GM23338 (cell line): ENCODE results near the gene NVL. TPM values are rescaled to one million over a fixed set of nuclear protein-coding genes. Genes with fewer than 3 reads are reported as not detected.

ENCODE experiments used
- ATAC-seq: fragments of 200-7000 bp; cut with Tn5 transposase; 3 replicates; pipeline ENCODE4 v1.9.1; 2020
- DNase-seq: peaks from one replicate; pipeline ENCODE4 v3.0.0-alpha.2; 2015; ENCODE audit warnings: low spot score
- H2AFZ ChIP-seq: fragments of 200-600 bp; sonication (generic); 2 replicates; pipeline ENCODE4 v1.8.0; 2016; ENCODE audit warnings: antibody characterized with exemption, mild to moderate bottlenecking, moderate library complexity
- H3F3A ChIP-seq: fragments of 200-600 bp; sonication (generic); replicated peaks from 2 replicates; pipeline ENCODE4 v1.8.0; 2017; ENCODE audit warnings: antibody characterized with exemption, mixed run types, low read depth
- H3K27ac ChIP-seq: fragments of 200-600 bp; sonication (generic); 2 replicates; pipeline ENCODE4 v1.6.1; 2016; ENCODE audit warnings: low read depth
- H3K27me3 ChIP-seq: fragments of 200-600 bp; sonication (generic); 2 replicates; pipeline ENCODE4 v1.8.0; 2016; ENCODE audit warnings: mild to moderate bottlenecking, mixed run types, moderate library complexity; ENCODE audit not compliant: insufficient read depth
- H3K36me3 ChIP-seq: fragments of 200-600 bp; sonication (generic); 2 replicates; pipeline ENCODE4 v1.8.0; 2016; ENCODE audit warnings: mild to moderate bottlenecking; ENCODE audit not compliant: insufficient read depth
- H3K4me1 ChIP-seq: fragments of 200-600 bp; sonication (generic); 2 replicates; pipeline ENCODE4 v1.8.0; 2016; ENCODE audit warnings: mild to moderate bottlenecking, moderate library complexity; ENCODE audit not compliant: insufficient read depth
- H3K4me2 ChIP-seq: fragments of 200-600 bp; sonication (generic); 2 replicates; pipeline ENCODE4 v1.7.1; 2017; ENCODE audit warnings: mixed run types
- H3K4me3 ChIP-seq: fragments of 200-600 bp; sonication (generic); 2 replicates; pipeline ENCODE4 v1.6.1; 2016; ENCODE audit warnings: mixed run types
- H3K79me2 ChIP-seq: fragments of 200-600 bp; sonication (generic); replicated peaks from 2 replicates; pipeline ENCODE4 v1.8.0; 2017; ENCODE audit warnings: mild to moderate bottlenecking; ENCODE audit not compliant: insufficient read depth
- H3K9me2 ChIP-seq: fragments of 200-600 bp; sonication (generic); 2 replicates; pipeline ENCODE4 v1.8.0; 2017; ENCODE audit not compliant: insufficient read depth
- H4K20me1 ChIP-seq: fragments of 200-600 bp; sonication (generic); replicated peaks from 2 replicates; pipeline ENCODE4 v1.8.0; 2017; ENCODE audit warnings: mild to moderate bottlenecking; ENCODE audit not compliant: insufficient read depth
- H3K27ac Mint-ChIP-seq: 2 replicates; pipeline ENCODE4 v1.8.0; 2020; ENCODE audit warnings: inconsistent platforms, mild to moderate bottlenecking, moderate library complexity, mixed read lengths
- H3K27me3 Mint-ChIP-seq: 3 replicates; pipeline ENCODE4 v1.8.0; 2022; ENCODE audit warnings: low read depth, mild to moderate bottlenecking, moderate library complexity, mixed read lengths, inconsistent platforms; ENCODE audit not compliant: insufficient read depth, poor library complexity
- H3K36me3 Mint-ChIP-seq: 3 replicates; pipeline ENCODE4 v1.8.0; 2021; ENCODE audit warnings: low read depth, mild to moderate bottlenecking, inconsistent platforms, moderate library complexity, mixed read lengths
- H3K4me1 Mint-ChIP-seq: 3 replicates; pipeline ENCODE4 v1.8.0; 2020; ENCODE audit warnings: mild to moderate bottlenecking, inconsistent platforms, mixed read lengths
- H3K4me3 Mint-ChIP-seq: 3 replicates; pipeline ENCODE4 v1.8.0; 2021; ENCODE audit warnings: moderate library complexity, mild to moderate bottlenecking, inconsistent platforms, mixed read lengths
- H3K9me3 Mint-ChIP-seq: 3 replicates; pipeline ENCODE4 v1.8.0; 2020; ENCODE audit warnings: moderate library complexity, mild to moderate bottlenecking, inconsistent platforms, mixed read lengths
- CREB1 ChIP-seq: fragments of 250-450 bp; sonication (Bioruptor Pico); IDR thresholded peaks from 2 replicates; pipeline ENCODE4 v1.5.0; 2020; ENCODE audit warnings: low read depth, mild to moderate bottlenecking, moderate library complexity
- EZH2 ChIP-seq: fragments of 200-600 bp; sonication (generic); IDR thresholded peaks from one replicate; pipeline ENCODE4 v1.8.0; 2017; ENCODE audit warnings: antibody characterized with exemption, mild to moderate bottlenecking, low read depth; ENCODE audit not compliant: unreplicated experiment
- EZH2phosphoT487 ChIP-seq: fragments of 200-600 bp; sonication (generic); IDR thresholded peaks from one replicate; pipeline ENCODE4 v1.8.1; 2018; ENCODE audit warnings: antibody characterized with exemption; ENCODE audit not compliant: unreplicated experiment
- JUNB ChIP-seq: IDR thresholded peaks from one replicate; pipeline ENCODE4 v1.6.1; 2016; ENCODE audit warnings: antibody characterized with exemption; ENCODE audit not compliant: unreplicated experiment
- NANOG ChIP-seq: IDR thresholded peaks from 2 replicates; pipeline ENCODE4 v1.6.1; 2016; ENCODE audit warnings: antibody characterized with exemption, borderline replicate concordance
- POLR2AphosphoS5 ChIP-seq: IDR thresholded peaks from 2 replicates; pipeline ENCODE4 v1.6.1; 2016; ENCODE audit warnings: antibody characterized with exemption, low read depth
- STAT1 ChIP-seq: IDR thresholded peaks from one replicate; pipeline ENCODE4 v1.6.1; 2016; ENCODE audit warnings: antibody characterized with exemption; ENCODE audit not compliant: unreplicated experiment
- ZNF114 ChIP-seq: fragments of 250-450 bp; sonication (Bioruptor Pico); IDR thresholded peaks from 2 replicates; pipeline ENCODE4 v1.5.0; 2020; ENCODE audit warnings: mild to moderate bottlenecking, moderate library complexity
- ZNF331 ChIP-seq: fragments of 250-450 bp; sonication (Bioruptor Pico); IDR thresholded peaks from 2 replicates; pipeline ENCODE4 v1.5.0; 2020; ENCODE audit warnings: low read depth, mild to moderate bottlenecking, moderate library complexity
- polyA plus RNA-seq: library from polyadenylated mRNA; unstranded; fragments of >200 nt; fragmentation: Nextera tagmentation; extraction: Ambion mirVana; gene quantifications from 2 replicates; pipeline ENCODE4 v1.2.1, GENCODE V29; 2016
- total RNA-seq: library from RNA; depleted of rRNA; stranded (reverse); fragments of >200 nt; shearing (Covaris generic); gene quantifications from 2 replicates; pipeline ENCODE4 v1.2.3, GENCODE V29; 2014
- TF ChIP-seq, protein P1 (sequence below): IDR thresholded peaks from one replicate; pipeline ENCODE4 v1.6.1; 2018; ENCODE audit warnings: antibody characterized with exemption; ENCODE audit not compliant: unreplicated experiment
- TF ChIP-seq, protein P2 (sequence below): fragments of 250-450 bp; sonication (Bioruptor Pico); IDR thresholded peaks from 2 replicates; pipeline ENCODE4 v1.5.0; 2020; ENCODE audit warnings: mild to moderate bottlenecking, moderate library complexity
- TF ChIP-seq, protein P3 (sequence below), 2 experiments: fragments of 200-600 bp in 1 of 2; sonication (generic) in 1 of 2; conservative IDR thresholded peaks; 2 replicates each; pipeline versions ENCODE4 v1.5.1 to v1.6.1; 2016 to 2017; ENCODE audit warnings: antibody characterized with exemption in 2 of 2, low read depth in 2 of 2, mild to moderate bottlenecking in 2 of 2, moderate library complexity in 1 of 2
- TF ChIP-seq, protein P4 (sequence below): IDR thresholded peaks from 2 replicates; pipeline ENCODE4 v1.6.1; 2016; ENCODE audit warnings: antibody characterized with exemption

The NVL gene
- total and polyA plus RNA-seq, 2 experiments from 2014 or later: 44.4 to 71.7 TPM

DNA sequence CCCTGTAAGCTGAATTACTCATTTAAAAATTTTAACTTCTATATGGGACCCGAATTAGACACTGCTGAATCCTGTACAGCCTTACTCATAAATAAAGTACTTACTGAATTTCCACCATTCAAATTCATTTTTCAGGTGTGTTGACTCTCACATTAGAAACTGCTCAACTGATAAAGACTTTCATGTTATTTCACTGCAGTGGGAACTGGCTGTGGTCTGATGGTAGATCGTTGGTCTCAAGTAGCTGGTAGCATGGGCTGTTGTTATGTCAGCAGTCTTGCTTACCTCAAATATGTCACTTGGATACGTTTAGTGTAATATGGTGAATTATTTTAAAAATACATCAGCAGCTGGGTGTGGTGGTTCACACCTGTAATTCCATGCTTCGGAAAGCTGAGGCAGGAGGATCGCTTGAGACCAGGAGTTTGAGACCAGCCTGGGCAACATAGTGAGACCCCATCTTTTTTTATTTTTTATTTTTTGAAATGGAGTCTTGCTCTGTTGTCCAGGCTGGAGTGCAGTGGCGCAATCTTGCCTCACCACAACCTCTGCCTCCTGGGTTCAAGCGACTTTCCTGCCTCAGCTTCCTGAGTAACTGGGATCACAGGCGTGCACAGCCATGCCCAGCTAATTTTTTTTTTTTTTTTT is 136.5 kb downstream of the NVL start:
- Mint-ChIP-seq H3K4me3 (no peak overlapping the region), H3K27me3 (no peaks in the 10 kb centered on the region), H3K9me3 (no peaks in the 10 kb centered on the region), H3K4me1 (peaks cover 4% of the 10 kb centered on the region), H3K27ac (no peak overlapping the region), H3K36me3 (peaks cover 29% of the 10 kb centered on the region)
- no peak for TF ChIP-seq CREB1 (CRISPR knock-in tag)
- TF ChIP-seq EZH2phosphoT487: no peak
- no peak for TF ChIP-seq NANOG
- TF ChIP-seq ZNF114 (CRISPR knock-in tag): no peak
- TF ChIP-seq, protein P1, sequence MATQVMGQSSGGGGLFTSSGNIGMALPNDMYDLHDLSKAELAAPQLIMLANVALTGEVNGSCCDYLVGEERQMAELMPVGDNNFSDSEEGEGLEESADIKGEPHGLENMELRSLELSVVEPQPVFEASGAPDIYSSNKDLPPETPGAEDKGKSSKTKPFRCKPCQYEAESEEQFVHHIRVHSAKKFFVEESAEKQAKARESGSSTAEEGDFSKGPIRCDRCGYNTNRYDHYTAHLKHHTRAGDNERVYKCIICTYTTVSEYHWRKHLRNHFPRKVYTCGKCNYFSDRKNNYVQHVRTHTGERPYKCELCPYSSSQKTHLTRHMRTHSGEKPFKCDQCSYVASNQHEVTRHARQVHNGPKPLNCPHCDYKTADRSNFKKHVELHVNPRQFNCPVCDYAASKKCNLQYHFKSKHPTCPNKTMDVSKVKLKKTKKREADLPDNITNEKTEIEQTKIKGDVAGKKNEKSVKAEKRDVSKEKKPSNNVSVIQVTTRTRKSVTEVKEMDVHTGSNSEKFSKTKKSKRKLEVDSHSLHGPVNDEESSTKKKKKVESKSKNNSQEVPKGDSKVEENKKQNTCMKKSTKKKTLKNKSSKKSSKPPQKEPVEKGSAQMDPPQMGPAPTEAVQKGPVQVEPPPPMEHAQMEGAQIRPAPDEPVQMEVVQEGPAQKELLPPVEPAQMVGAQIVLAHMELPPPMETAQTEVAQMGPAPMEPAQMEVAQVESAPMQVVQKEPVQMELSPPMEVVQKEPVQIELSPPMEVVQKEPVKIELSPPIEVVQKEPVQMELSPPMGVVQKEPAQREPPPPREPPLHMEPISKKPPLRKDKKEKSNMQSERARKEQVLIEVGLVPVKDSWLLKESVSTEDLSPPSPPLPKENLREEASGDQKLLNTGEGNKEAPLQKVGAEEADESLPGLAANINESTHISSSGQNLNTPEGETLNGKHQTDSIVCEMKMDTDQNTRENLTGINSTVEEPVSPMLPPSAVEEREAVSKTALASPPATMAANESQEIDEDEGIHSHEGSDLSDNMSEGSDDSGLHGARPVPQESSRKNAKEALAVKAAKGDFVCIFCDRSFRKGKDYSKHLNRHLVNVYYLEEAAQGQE: no peak
- no peak for TF ChIP-seq POLR2AphosphoS5
- TF ChIP-seq, protein P2, sequence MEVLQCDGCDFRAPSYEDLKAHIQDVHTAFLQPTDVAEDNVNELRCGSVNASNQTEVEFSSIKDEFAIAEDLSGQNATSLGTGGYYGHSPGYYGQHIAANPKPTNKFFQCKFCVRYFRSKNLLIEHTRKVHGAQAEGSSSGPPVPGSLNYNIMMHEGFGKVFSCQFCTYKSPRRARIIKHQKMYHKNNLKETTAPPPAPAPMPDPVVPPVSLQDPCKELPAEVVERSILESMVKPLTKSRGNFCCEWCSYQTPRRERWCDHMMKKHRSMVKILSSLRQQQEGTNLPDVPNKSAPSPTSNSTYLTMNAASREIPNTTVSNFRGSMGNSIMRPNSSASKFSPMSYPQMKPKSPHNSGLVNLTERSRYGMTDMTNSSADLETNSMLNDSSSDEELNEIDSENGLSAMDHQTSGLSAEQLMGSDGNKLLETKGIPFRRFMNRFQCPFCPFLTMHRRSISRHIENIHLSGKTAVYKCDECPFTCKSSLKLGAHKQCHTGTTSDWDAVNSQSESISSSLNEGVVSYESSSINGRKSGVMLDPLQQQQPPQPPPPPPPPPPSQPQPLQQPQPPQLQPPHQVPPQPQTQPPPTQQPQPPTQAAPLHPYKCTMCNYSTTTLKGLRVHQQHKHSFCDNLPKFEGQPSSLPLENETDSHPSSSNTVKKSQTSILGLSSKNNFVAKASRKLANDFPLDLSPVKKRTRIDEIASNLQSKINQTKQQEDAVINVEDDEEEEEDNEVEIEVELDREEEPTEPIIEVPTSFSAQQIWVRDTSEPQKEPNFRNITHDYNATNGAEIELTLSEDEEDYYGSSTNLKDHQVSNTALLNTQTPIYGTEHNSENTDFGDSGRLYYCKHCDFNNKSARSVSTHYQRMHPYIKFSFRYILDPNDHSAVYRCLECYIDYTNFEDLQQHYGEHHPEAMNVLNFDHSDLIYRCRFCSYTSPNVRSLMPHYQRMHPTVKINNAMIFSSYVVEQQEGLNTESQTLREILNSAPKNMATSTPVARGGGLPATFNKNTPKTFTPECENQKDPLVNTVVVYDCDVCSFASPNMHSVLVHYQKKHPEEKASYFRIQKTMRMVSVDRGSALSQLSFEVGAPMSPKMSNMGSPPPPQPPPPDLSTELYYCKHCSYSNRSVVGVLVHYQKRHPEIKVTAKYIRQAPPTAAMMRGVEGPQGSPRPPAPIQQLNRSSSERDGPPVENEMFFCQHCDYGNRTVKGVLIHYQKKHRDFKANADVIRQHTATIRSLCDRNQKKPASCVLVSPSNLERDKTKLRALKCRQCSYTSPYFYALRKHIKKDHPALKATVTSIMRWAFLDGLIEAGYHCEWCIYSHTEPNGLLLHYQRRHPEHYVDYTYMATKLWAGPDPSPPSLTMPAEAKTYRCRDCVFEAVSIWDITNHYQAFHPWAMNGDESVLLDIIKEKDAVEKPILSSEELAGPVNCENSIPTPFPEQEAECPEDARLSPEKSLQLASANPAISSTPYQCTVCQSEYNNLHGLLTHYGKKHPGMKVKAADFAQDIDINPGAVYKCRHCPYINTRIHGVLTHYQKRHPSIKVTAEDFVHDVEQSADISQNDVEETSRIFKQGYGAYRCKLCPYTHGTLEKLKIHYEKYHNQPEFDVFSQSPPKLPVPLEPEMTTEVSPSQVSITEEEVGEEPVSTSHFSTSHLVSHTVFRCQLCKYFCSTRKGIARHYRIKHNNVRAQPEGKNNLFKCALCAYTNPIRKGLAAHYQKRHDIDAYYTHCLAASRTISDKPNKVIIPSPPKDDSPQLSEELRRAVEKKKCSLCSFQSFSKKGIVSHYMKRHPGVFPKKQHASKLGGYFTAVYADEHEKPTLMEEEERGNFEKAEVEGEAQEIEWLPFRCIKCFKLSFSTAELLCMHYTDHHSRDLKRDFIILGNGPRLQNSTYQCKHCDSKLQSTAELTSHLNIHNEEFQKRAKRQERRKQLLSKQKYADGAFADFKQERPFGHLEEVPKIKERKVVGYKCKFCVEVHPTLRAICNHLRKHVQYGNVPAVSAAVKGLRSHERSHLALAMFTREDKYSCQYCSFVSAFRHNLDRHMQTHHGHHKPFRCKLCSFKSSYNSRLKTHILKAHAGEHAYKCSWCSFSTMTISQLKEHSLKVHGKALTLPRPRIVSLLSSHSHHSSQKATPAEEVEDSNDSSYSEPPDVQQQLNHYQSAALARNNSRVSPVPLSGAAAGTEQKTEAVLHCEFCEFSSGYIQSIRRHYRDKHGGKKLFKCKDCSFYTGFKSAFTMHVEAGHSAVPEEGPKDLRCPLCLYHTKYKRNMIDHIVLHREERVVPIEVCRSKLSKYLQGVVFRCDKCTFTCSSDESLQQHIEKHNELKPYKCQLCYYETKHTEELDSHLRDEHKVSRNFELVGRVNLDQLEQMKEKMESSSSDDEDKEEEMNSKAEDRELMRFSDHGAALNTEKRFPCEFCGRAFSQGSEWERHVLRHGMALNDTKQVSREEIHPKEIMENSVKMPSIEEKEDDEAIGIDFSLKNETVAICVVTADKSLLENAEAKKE (CRISPR knock-in tag): no peak
- TF ChIP-seq STAT1: no peak
- TF ChIP-seq, protein P3, sequence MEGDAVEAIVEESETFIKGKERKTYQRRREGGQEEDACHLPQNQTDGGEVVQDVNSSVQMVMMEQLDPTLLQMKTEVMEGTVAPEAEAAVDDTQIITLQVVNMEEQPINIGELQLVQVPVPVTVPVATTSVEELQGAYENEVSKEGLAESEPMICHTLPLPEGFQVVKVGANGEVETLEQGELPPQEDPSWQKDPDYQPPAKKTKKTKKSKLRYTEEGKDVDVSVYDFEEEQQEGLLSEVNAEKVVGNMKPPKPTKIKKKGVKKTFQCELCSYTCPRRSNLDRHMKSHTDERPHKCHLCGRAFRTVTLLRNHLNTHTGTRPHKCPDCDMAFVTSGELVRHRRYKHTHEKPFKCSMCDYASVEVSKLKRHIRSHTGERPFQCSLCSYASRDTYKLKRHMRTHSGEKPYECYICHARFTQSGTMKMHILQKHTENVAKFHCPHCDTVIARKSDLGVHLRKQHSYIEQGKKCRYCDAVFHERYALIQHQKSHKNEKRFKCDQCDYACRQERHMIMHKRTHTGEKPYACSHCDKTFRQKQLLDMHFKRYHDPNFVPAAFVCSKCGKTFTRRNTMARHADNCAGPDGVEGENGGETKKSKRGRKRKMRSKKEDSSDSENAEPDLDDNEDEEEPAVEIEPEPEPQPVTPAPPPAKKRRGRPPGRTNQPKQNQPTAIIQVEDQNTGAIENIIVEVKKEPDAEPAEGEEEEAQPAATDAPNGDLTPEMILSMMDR (conservative IDR thresholded peaks at IDR 0.05; ENCODE audit: low read depth in 2 of 2): no peak
- TF ChIP-seq ZNF331 (CRISPR knock-in tag): no peak
- TF ChIP-seq EZH2: no peak
- TF ChIP-seq, protein P4, sequence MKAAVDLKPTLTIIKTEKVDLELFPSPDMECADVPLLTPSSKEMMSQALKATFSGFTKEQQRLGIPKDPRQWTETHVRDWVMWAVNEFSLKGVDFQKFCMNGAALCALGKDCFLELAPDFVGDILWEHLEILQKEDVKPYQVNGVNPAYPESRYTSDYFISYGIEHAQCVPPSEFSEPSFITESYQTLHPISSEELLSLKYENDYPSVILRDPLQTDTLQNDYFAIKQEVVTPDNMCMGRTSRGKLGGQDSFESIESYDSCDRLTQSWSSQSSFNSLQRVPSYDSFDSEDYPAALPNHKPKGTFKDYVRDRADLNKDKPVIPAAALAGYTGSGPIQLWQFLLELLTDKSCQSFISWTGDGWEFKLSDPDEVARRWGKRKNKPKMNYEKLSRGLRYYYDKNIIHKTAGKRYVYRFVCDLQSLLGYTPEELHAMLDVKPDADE: no peak
- no peak for TF ChIP-seq JUNB
- no peak overlapping the region for H3K4me3 ChIP-seq
- DNase-seq (no peak), ATAC-seq (no peak)
- no peak overlapping the region for H3K27ac ChIP-seq
- H3K27me3 ChIP-seq: no peaks in the 10 kb centered on the region
- H3F3A ChIP-seq: 0 out of 2 replicates have a peak, but pooled peaks cover 9% of the 10 kb centered on the region
- peaks cover 38% of the 10 kb centered on the region for H3K79me2 ChIP-seq
- H3K4me1 ChIP-seq: no peaks in the 10 kb centered on the region
- H3K9me2 ChIP-seq: no peaks in the 10 kb centered on the region
- no peak overlapping the region for H3K4me2 ChIP-seq
- H3K36me3 ChIP-seq: no peaks in the 10 kb centered on the region
- H4K20me1 ChIP-seq: 0 out of 2 replicates have a peak, but pooled peaks cover 9% of the 10 kb centered on the region
- no peak overlapping the region for H2AFZ ChIP-seq
